H1 (cell line): ENCODE measurements around the gene TMEM164. TPM values are rescaled to one million over a fixed set of nuclear protein-coding genes. Genes with fewer than 3 reads are reported as not detected.

Source experiments
- CTCF ChIA-PET: fragments of 300-600 bp; sonication (Branson Sonifier 250); formaldehyde crosslinking; loops from one replicate; lab custom pipeline; 2021; ENCODE audit not compliant: partially characterized antibody; lab: Charles Lee
- POLR2A ChIA-PET: fragments of 300-600 bp; sonication (Branson Sonifier 250); formaldehyde crosslinking; loops from one replicate; lab custom pipeline; 2021; ENCODE audit warnings: inconsistent platforms; ENCODE audit not compliant: partially characterized antibody; lab: Charles Lee
- DNase-seq, 2 experiments: peaks; one replicate each; pipeline versions ENCODE4 v3.0.0 to v3.0.0-alpha.2; 2010 to 2022; ENCODE audit warnings: low spot score in 2 of 2, low read depth in 1 of 2, mixed read lengths in 1 of 2
- FAIRE-seq: peaks from 2 replicates; lab custom pipeline; 2011; peaks lifted over from hg19 to GRCh38; lab: Jason Lieb, UNC
- H2AFZ ChIP-seq: 2 replicates; pipeline ENCODE4 v1.8.1; 2012; ENCODE audit warnings: low read length, inconsistent platforms
- H2AK5ac ChIP-seq: 2 replicates; pipeline ENCODE4 v1.6.1; 2013; ENCODE audit warnings: low read depth, low read length
- H2BK120ac ChIP-seq: replicated peaks from 2 replicates; pipeline ENCODE3; 2013; ENCODE audit warnings: low read depth, low read length, inconsistent platforms
- H2BK12ac ChIP-seq: 2 replicates; pipeline ENCODE4 v1.6.1; 2013; ENCODE audit warnings: low read depth, low read length
- H2BK15ac ChIP-seq: 2 replicates; pipeline ENCODE4 v1.6.1; 2013; ENCODE audit warnings: low read length
- H2BK20ac ChIP-seq: 2 replicates; pipeline ENCODE4 v1.6.1; 2013; ENCODE audit warnings: low read length
- H2BK5ac ChIP-seq: 2 replicates; pipeline ENCODE4 v1.6.1; 2013; ENCODE audit warnings: low read depth, low read length
- H3K14ac ChIP-seq: 2 replicates; pipeline ENCODE4 v1.6.1; 2013; ENCODE audit warnings: inconsistent platforms; ENCODE audit not compliant: insufficient read length
- H3K18ac ChIP-seq: 2 replicates; pipeline ENCODE4 v1.6.1; 2013; ENCODE audit warnings: low read length; ENCODE audit errors: extremely low read depth
- H3K23ac ChIP-seq: 2 replicates; pipeline ENCODE4 v1.6.1; 2013; ENCODE audit warnings: inconsistent platforms; ENCODE audit not compliant: insufficient read length
- H3K23me2 ChIP-seq: 2 replicates; pipeline ENCODE4 v1.6.1; 2013; ENCODE audit warnings: low read depth, low read length
- H3K27ac ChIP-seq: 2 replicates; pipeline ENCODE4 v1.6.1; 2011; ENCODE audit warnings: low read depth, low read length, inconsistent platforms
- H3K27me3 ChIP-seq, 4 experiments: replicated peaks in 1 of 4; 1 replicate in 1 of 4; 2 replicates in 3 of 4; pipeline versions ENCODE4 v1.6.1 to v1.8.1; 2011 to 2013; ENCODE audit warnings: low read length in 3 of 4, mild to moderate bottlenecking in 3 of 4, inconsistent platforms in 2 of 4, mixed read lengths in 2 of 4, moderate library complexity in 1 of 4; ENCODE audit not compliant: control insufficient read depth in 3 of 4, insufficient read depth in 3 of 4; ENCODE audit errors: extremely low read depth in 1 of 4
- H3K36me3 ChIP-seq, 4 experiments: 2 replicates each; pipeline versions ENCODE4 v1.6.1 to v1.8.1; 2011 to 2013; ENCODE audit warnings: mild to moderate bottlenecking in 4 of 4, low read length in 3 of 4, moderate library complexity in 2 of 4, control low read depth in 1 of 4, inconsistent platforms in 1 of 4; ENCODE audit not compliant: insufficient read depth in 4 of 4, control insufficient read depth in 2 of 4
- H3K4ac ChIP-seq: replicated peaks from 2 replicates; pipeline ENCODE3; 2013; ENCODE audit warnings: low read length, low read depth, mixed read lengths, inconsistent platforms; ENCODE audit not compliant: insufficient read length
- H3K4me1 ChIP-seq, 4 experiments: replicated peaks in 1 of 4; 1 replicate in 1 of 4; 2 replicates in 3 of 4; pipeline versions ENCODE4 v1.6.1 to v1.8.1; 2011 to 2013; ENCODE audit warnings: low read length in 3 of 4, inconsistent platforms in 2 of 4, mixed read lengths in 1 of 4; ENCODE audit not compliant: insufficient read depth in 4 of 4, control insufficient read depth in 3 of 4
- H3K4me2 ChIP-seq, 2 experiments: 2 replicates each; pipeline versions ENCODE4 v1.6.1 to v1.8.1; 2011 to 2013; ENCODE audit warnings: low read depth in 2 of 2, low read length in 2 of 2, control low read depth in 1 of 2, inconsistent platforms in 1 of 2, mild to moderate bottlenecking in 1 of 2; ENCODE audit not compliant: insufficient read depth in 1 of 2
- H3K4me3 ChIP-seq, 4 experiments: fragments of 200-600, 300-600 bp in 1 of 4; sonication (generic), shearing (Covaris generic), sonication (Bioruptor Twin) in 1 of 4; 2 replicates each; pipeline versions ENCODE4 v1.5.1 to v1.8.1; 2011 to 2016; ENCODE audit warnings: low read length in 4 of 4, low read depth in 3 of 4, control low read depth in 2 of 4, inconsistent platforms in 2 of 4, mild to moderate bottlenecking in 2 of 4, mixed read lengths in 1 of 4, moderate library complexity in 1 of 4; ENCODE audit not compliant: insufficient read depth in 2 of 4; ENCODE audit errors: extremely low read depth in 1 of 4
- H3K56ac ChIP-seq: replicated peaks from 2 replicates; pipeline ENCODE3; 2013; ENCODE audit warnings: low read depth, mild to moderate bottlenecking, mixed read lengths, low read length, inconsistent platforms; ENCODE audit not compliant: insufficient read length
- H3K79me1 ChIP-seq: 2 replicates; pipeline ENCODE4 v1.6.1; 2013; ENCODE audit warnings: low read depth, low read length, control low read depth
- H3K79me2 ChIP-seq, 2 experiments: 2 replicates each; pipeline versions ENCODE4 v1.6.1 to v1.8.1; 2012 to 2013; ENCODE audit warnings: low read length in 2 of 2, mild to moderate bottlenecking in 2 of 2, inconsistent platforms in 1 of 2; ENCODE audit not compliant: insufficient read depth in 2 of 2, control insufficient read depth in 1 of 2
- H3K9ac ChIP-seq, 4 experiments: replicated peaks in 1 of 4; 1 replicate in 1 of 4; 2 replicates in 3 of 4; pipeline versions ENCODE4 v1.6.1 to v1.8.1; 2011 to 2013; ENCODE audit warnings: low read depth in 3 of 4, low read length in 3 of 4, control low read depth in 2 of 4, mild to moderate bottlenecking in 2 of 4, moderate library complexity in 2 of 4, inconsistent platforms in 1 of 4; ENCODE audit errors: extremely low read depth in 1 of 4
- H3K9me3 ChIP-seq, 2 experiments: 2 replicates each; pipeline versions ENCODE4 v1.6.1 to v1.8.1; 2012 to 2013; ENCODE audit warnings: mild to moderate bottlenecking in 2 of 2, moderate library complexity in 2 of 2, control low read depth in 1 of 2, inconsistent platforms in 1 of 2, low read depth in 1 of 2, low read length in 1 of 2, mixed read lengths in 1 of 2; ENCODE audit not compliant: insufficient read depth in 2 of 2
- H4K20me1 ChIP-seq, 2 experiments: replicated peaks in 1 of 2; 2 replicates each; pipeline versions ENCODE3 to v1.8.1; 2011 to 2013; ENCODE audit warnings: inconsistent platforms in 2 of 2, low read length in 2 of 2, mild to moderate bottlenecking in 1 of 2; ENCODE audit not compliant: insufficient read depth in 2 of 2, control insufficient read depth in 1 of 2
- H4K5ac ChIP-seq: 2 replicates; pipeline ENCODE4 v1.6.1; 2013; ENCODE audit warnings: low read length, low read depth, mixed read lengths, inconsistent platforms; ENCODE audit not compliant: insufficient read length
- H4K8ac ChIP-seq: 2 replicates; pipeline ENCODE4 v1.8.0; 2013; ENCODE audit warnings: mild to moderate bottlenecking, moderate library complexity, low read length, inconsistent platforms; ENCODE audit not compliant: insufficient read depth; ENCODE audit errors: extremely low read depth
- H4K91ac ChIP-seq: replicated peaks from 2 replicates; pipeline ENCODE3; 2013; ENCODE audit warnings: low read length, mixed read lengths, inconsistent platforms; ENCODE audit not compliant: insufficient read length
- BACH1 ChIP-seq: IDR thresholded peaks from 2 replicates; pipeline ENCODE4 v1.6.1; 2012; ENCODE audit warnings: low read length, improper control_type of control experiment
- BRCA1 ChIP-seq: IDR thresholded peaks from 2 replicates; pipeline ENCODE4 v1.6.1; 2012; ENCODE audit warnings: low read depth, low read length, improper control_type of control experiment
- CTBP2 ChIP-seq: IDR thresholded peaks from 2 replicates; pipeline ENCODE4 v1.7.0; 2011; ENCODE audit warnings: borderline replicate concordance, mild to moderate bottlenecking, moderate library complexity, mixed read lengths, low read length; ENCODE audit not compliant: insufficient read depth, insufficient read length
- KDM4A ChIP-seq: IDR thresholded peaks from one replicate; pipeline ENCODE4 v1.7.1; 2012; ENCODE audit warnings: low read depth, mild to moderate bottlenecking, moderate library complexity, low read length, inconsistent platforms; ENCODE audit not compliant: severe bottlenecking
- NRF1 ChIP-seq: IDR thresholded peaks from 2 replicates; pipeline ENCODE4 v1.6.1; 2011; ENCODE audit warnings: mild to moderate bottlenecking, low read depth, low read length, improper control_type of control experiment
- RBBP5 ChIP-seq: IDR thresholded peaks from 2 replicates; pipeline ENCODE4 v1.7.1; 2012; ENCODE audit warnings: low read depth, mild to moderate bottlenecking, inconsistent platforms, low read length, moderate library complexity, borderline replicate concordance
- RXRA ChIP-seq: IDR thresholded peaks from 2 replicates; pipeline ENCODE4 v1.6.1; 2011; ENCODE audit warnings: low read depth, mild to moderate bottlenecking, low read length, moderate library complexity; ENCODE audit not compliant: insufficient read depth
- SIRT6 ChIP-seq: IDR thresholded peaks from one replicate; pipeline ENCODE4 v1.7.1; 2012; ENCODE audit warnings: low read length, inconsistent platforms
- SP1 ChIP-seq: IDR thresholded peaks from 2 replicates; pipeline ENCODE4 v1.6.1; 2011; ENCODE audit warnings: low read depth, low read length
- SP2 ChIP-seq: IDR thresholded peaks from 2 replicates; pipeline ENCODE4 v1.6.1; 2012; ENCODE audit warnings: mild to moderate bottlenecking, low read length, inconsistent platforms
- SRF ChIP-seq: IDR thresholded peaks from 2 replicates; pipeline ENCODE4 v1.6.1; 2011; ENCODE audit warnings: mild to moderate bottlenecking, low read depth, low read length, moderate library complexity
- TCF12 ChIP-seq: IDR thresholded peaks from 2 replicates; pipeline ENCODE4 v1.6.1; 2011; ENCODE audit warnings: low read depth, mild to moderate bottlenecking, low read length
- YY1 ChIP-seq: IDR thresholded peaks from 2 replicates; pipeline ENCODE4 v1.6.1; 2011; ENCODE audit warnings: low read depth, mild to moderate bottlenecking, low read length
- ZNF274 ChIP-seq: IDR thresholded peaks from 2 replicates; pipeline ENCODE4 v1.7.0; 2012; ENCODE audit warnings: low read length, borderline replicate concordance; ENCODE audit errors: extremely low read depth
- polyA plus RNA-seq, 7 experiments: library from polyadenylated mRNA; depleted of rRNA in 3 of 7; stranded (reverse) in 5 of 7; unstranded in 2 of 7; fragments of >200 nt in 5 of 7; fragments of 200-250 nt in 2 of 7; gene quantifications; 1 replicate in 5 of 7; 2 replicates in 1 of 7; 4 replicates in 1 of 7; pipeline versions ENCODE4 v1.2.1 to v1.2.3, GENCODE V29; 2011 to 2013; ENCODE audit warnings: missing spikeins in 2 of 7, mixed read lengths in 2 of 7
- total RNA-seq: library from RNA; stranded (reverse); fragmentation: NEBNext Ultra II Directional; extraction: Animal tissue kit (Norgen Biotek cat#: 25700); gene quantifications from 2 replicates; pipeline ENCODE4 v1.2.1, GENCODE V29; 2021
- TF ChIP-seq, protein P1 (sequence below): IDR thresholded peaks from 2 replicates; pipeline ENCODE4 v1.6.1; 2011; ENCODE audit warnings: low read length, improper control_type of control experiment

Gene TMEM164
- total and polyA plus RNA-seq, 2 of the 8 experiments (the other 6 are each of a cell fraction or from before 2014, with no cell fraction given), result 7.3 to 14.8 TPM

DNA sequence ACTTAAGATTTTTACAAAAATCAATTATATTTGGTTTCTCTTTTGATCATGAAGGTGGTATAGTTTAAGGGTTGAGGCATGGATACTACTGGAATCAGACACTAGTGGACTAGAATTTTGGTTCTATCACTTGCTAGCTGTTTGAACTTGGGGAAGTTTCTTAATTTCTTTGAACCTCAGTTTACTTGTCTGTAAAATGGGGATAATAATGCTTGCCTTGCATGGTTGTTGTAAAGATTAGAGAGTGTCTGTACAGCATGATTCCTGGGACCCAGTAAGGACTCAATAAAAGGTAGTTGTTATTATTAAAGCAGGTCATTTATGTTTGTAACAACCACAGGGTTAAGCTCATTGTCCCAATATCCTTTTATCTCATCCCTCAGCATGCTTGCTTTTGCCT is 36.0 kb downstream of the TMEM164 start:
- CTCF ChIA-PET, result interaction anchor here (1.0 kb wide), 1 partner anchor 13 kb away, joined by 3 read pairs; no protein-coding TSS in a partner anchor
- Histone ChIP-seq H4K91ac (no peak overlapping the region), H3K9me3 (no peaks in the 10 kb centered on the region), H3K23me2 (no peaks in the 10 kb centered on the region), H3K79me2 (no peaks in the 10 kb centered on the region), H2AFZ (no peak overlapping the region), H2AK5ac (no peak overlapping the region), H3K23ac (no peak overlapping the region)
- TF ChIP-seq SIRT6 (no peak), ZNF274 (no peak), BACH1 (no peak), SRF (no peak), RXRA (no peak), RBBP5 (no peak), SP2 (no peak), YY1 (no peak), SP1 (no peak), TCF12 (no peak), BRCA1 (no peak), NRF1 (no peak), KDM4A (no peak), CTBP2 (no peak)
- TF ChIP-seq, protein P1, sequence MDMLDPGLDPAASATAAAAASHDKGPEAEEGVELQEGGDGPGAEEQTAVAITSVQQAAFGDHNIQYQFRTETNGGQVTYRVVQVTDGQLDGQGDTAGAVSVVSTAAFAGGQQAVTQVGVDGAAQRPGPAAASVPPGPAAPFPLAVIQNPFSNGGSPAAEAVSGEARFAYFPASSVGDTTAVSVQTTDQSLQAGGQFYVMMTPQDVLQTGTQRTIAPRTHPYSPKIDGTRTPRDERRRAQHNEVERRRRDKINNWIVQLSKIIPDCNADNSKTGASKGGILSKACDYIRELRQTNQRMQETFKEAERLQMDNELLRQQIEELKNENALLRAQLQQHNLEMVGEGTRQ, result no peak
- TF ChIP-seq, all 59 proteins: peak for 0
- Histone ChIP-seq H3K4ac (no peak overlapping the region), H4K8ac (no peak overlapping the region), H3K4me2 (no peak overlapping the region), H3K4me1 (no peaks in the 10 kb centered on the region), H3K79me1 (no peaks in the 10 kb centered on the region), H4K20me1 (no peaks in the 10 kb centered on the region), H4K5ac (no peak overlapping the region), H2BK120ac (no peak overlapping the region), H2BK15ac (no peak overlapping the region), H3K36me3 (no peaks in the 10 kb centered on the region), H2BK20ac (no peak overlapping the region), H3K9ac (no peak overlapping the region), H3K4me3 (no peak overlapping the region), H3K18ac (no peak overlapping the region), H2BK5ac (no peak overlapping the region), H3K56ac (no peak overlapping the region), H2BK12ac (no peak overlapping the region), H3K27me3 (no peaks in the 10 kb centered on the region), H3K14ac (no peak overlapping the region), H3K27ac (no peak overlapping the region)
- no peak for DNase-seq
- FAIRE-seq, result no peak
- POLR2A ChIA-PET, result no interaction called here
